Measurements from ENCODE around the gene SEPTIN10.

Gene SEPTIN10

DNA sequence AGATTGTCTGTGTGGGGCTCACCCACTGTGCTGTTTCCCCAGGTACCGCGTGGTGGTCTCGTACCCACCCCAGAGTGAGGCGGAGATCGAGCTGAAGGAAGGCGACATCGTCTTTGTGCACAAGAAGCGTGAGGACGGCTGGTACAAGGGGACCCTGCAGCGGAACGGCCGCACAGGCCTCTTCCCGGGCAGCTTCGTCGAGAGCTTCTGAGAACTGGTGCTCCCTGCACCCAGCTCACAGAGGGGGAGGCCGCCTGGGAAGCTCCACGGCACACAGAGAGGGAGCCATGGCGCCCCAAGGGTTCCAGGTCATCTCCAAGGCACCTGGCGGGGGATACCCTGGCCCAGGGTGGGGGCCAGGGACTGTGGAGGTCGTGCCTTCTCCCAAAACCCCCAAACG lies 112.3 kb downstream of the SEPTIN10 start:
- no peak for DNase-seq (ENCODE audit: low read depth)
- no peak overlapping the region for H3K4me3 ChIP-seq (replicated peaks; ENCODE audit: low read depth, low read length)
- TF ChIP-seq, protein P1, sequence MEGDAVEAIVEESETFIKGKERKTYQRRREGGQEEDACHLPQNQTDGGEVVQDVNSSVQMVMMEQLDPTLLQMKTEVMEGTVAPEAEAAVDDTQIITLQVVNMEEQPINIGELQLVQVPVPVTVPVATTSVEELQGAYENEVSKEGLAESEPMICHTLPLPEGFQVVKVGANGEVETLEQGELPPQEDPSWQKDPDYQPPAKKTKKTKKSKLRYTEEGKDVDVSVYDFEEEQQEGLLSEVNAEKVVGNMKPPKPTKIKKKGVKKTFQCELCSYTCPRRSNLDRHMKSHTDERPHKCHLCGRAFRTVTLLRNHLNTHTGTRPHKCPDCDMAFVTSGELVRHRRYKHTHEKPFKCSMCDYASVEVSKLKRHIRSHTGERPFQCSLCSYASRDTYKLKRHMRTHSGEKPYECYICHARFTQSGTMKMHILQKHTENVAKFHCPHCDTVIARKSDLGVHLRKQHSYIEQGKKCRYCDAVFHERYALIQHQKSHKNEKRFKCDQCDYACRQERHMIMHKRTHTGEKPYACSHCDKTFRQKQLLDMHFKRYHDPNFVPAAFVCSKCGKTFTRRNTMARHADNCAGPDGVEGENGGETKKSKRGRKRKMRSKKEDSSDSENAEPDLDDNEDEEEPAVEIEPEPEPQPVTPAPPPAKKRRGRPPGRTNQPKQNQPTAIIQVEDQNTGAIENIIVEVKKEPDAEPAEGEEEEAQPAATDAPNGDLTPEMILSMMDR (IDR thresholded peaks at IDR 0.05; ENCODE audit: low read length, missing control alignments): no peak

DNA sequence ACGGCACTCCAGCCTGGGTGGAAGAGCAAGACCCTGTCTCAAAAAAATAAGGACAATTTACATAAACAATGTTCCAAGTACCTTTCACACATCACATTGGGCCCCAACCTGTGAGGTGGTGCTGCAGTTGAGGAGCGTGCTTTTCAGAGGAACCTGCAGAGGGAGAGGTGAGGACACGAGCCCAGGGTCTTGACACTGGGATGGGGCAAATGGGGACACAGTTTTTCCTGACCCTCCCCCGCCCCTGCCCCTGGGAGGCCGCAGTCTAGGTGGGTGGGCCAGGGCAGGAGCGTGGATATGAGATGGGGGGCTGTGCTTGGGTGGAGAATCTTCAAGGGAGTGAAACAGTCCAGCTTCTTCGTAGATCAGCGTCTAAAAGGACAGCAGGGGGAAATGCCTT lies 112.9 kb downstream of the SEPTIN10 start:
- TF ChIP-seq, protein P1 (IDR thresholded peaks at IDR 0.05; ENCODE audit: low read length, missing control alignments): no peak
- no peak for DNase-seq (ENCODE audit: low read depth)
- no peak overlapping the region for H3K4me3 ChIP-seq (replicated peaks; ENCODE audit: low read depth, low read length)

DNA sequence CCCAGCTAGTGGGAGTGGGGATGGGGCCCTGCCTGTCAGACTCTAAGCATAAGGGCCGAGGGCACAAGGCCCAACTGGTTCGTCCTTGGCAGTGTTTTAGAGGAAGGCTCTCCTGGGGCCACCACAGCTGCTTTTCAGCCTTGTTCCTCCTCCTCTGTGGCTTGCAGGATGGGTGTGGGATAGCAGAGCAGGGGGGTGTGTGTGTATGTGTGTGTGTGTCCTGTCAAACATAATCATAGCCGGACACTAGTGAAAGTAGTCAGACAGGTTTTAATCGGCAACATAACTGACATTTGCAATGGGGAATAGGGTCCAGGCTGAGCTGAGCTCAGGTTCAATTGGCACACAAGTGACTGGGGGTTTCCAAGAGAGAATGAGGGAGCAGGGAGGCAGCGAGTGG lies 114.2 kb downstream of the SEPTIN10 start:
- no peak for DNase-seq (ENCODE audit: low read depth)
- TF ChIP-seq, protein P1 (IDR thresholded peaks at IDR 0.05; ENCODE audit: low read length, missing control alignments): no peak
- no peak overlapping the region for H3K4me3 ChIP-seq (replicated peaks; ENCODE audit: low read depth, low read length)

DNA sequence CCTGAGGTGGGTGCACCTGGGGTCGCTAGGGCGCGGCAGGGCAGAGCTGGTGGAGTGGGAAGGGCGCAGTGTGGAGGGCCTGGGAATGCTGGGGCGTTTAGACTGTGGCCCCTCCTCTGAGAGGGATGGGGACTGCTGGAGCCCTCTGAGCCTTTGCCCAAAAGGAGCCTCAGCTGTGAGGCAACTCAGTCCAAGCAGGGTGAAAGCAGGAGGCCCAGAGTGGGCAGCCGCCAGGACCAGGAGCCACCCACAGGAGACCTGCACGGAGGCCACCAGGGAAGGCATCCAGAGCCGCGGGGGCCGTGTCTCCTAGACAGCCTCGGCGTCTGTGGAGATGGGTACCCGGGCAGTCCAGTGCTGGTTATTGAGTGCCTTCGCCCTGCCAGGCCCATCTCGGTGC lies 114.9 kb downstream of the SEPTIN10 start:
- no peak for DNase-seq (ENCODE audit: low read depth)
- TF ChIP-seq, protein P1 (IDR thresholded peaks at IDR 0.05; ENCODE audit: low read length, missing control alignments): no peak
- H3K4me3 ChIP-seq (replicated peaks; ENCODE audit: low read depth, low read length): no peak overlapping the region

DNA sequence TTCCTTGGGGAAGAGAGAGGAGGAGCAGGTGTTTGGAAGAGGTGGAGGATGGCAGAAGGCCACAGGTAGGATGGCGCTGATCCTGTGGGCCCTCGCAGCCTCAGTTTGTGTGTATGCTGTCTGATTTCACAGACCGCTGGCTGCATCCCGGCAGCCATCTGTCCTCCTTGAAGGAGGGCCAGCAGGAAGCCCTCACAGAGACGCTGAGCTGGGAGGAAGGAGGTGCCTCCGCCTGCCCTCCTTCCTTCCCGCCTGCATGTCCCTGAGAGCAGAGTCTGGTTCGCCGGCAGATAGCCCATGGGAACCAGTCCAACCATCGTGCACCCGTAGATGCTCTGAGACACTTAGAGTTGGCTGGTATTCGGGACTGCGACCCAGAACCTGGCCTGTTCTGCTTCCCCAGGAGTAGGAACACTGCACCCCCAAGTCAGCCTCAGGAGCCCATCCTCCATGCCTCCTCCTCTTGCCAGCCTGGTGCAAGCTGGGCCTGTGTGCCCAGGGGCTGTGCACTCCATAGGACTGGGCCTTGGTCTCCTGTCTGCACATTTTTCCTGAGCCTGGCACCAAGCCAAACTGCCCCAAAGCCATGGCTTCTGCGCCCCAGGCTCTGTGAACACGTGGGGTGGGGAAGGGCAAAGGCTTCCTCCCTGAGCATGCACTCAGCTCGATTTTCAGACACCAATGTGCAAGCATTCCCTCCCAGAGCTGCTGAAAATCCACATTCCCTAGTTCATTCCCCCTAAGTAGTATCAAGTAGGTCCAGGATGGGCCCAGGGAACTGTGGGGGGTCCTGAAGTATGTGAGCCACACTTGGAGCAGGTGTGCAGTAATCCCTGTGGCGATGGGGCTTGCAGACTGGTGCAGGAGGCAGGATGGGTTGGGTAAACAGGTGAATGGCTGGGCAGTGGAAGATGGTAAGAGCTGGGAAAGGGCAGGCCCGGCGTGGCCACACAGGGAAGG lies 115.6 kb downstream of the SEPTIN10 start:
- TF ChIP-seq, protein P1 (IDR thresholded peaks at IDR 0.05; ENCODE audit: low read length, missing control alignments): no peak
- peak; percentile 22 for DNase-seq (ENCODE audit: low read depth)

GRCh38 chr2:109497463-109497862 lies 116.3 kb downstream of the SEPTIN10 start:
- H3K4me3 ChIP-seq (replicated peaks; ENCODE audit: low read depth, low read length): no peak overlapping the region
- TF ChIP-seq, protein P1 (IDR thresholded peaks at IDR 0.05; ENCODE audit: low read length, missing control alignments): no peak
- peak; percentile 38 for DNase-seq (ENCODE audit: low read depth)

More for the DNA sequence above, 115.6 kb downstream of the SEPTIN10 start:
- H3K4me3 ChIP-seq (replicated peaks; ENCODE audit: low read depth, low read length): no peak overlapping the region

Data from fibroblast of pulmonary artery (primary cell).